Superior temporal gyrus (tissue), 1 donor: ENCODE measurements around the gene TRNAU1AP.
"Not testable (repeated sequence)": the region's sequence is repeated elsewhere in the genome, so short reads cannot be mapped to it uniquely, and the experiment has no call there.

Experiments
- DNase-seq: peaks from one replicate; pipeline ENCODE4 v3.0.0-alpha.2; 2016; ENCODE audit errors: extremely low spot score

Gene TRNAU1AP

GRCh38 chr1:28552758-28553663 is at the start of gene TRNAU1AP:
Gene TRNAU1AP (plus strand): TSS chr1:28553085. CDS start chr1:28553111, 26 bp downstream.
- DNase-seq, result peak; percentile 97

GRCh38 chr1:28503117-28503516 is 49.8 kb upstream of the TRNAU1AP start:
- DNase-seq, result no peak

GRCh38 chr1:28505406-28506187 is 47.3 kb upstream of the TRNAU1AP start, which contains the start of gene RCC1:
Gene RCC1 (plus strand): TSS chr1:28506043. CDS start chr1:28529867, 23,824 bp downstream.
- peak; percentile 100 for DNase-seq

GRCh38 chr1:28506907-28507246 is 46.0 kb upstream of the TRNAU1AP start:
- DNase-seq, result no peak

GRCh38 chr1:28507247-28507645 is 45.6 kb upstream of the TRNAU1AP start:
- DNase-seq, result no peak

GRCh38 chr1:28507646-28508434 is 45.0 kb upstream of the TRNAU1AP start:
- no peak for DNase-seq

- DNase-seq, result no peak
Measured at GRCh38 chr1:28508435-28508754, 44.5 kb upstream of the TRNAU1AP start.

GRCh38 chr1:28509705-28510272 is 43.1 kb upstream of the TRNAU1AP start:
- DNase-seq, result no peak

- no peak for DNase-seq
Measured at GRCh38 chr1:28510273-28510969, 42.5 kb upstream of the TRNAU1AP start.

- no peak for DNase-seq
Measured at GRCh38 chr1:28510970-28511440, 41.9 kb upstream of the TRNAU1AP start.

- no peak for DNase-seq
Measured at GRCh38 chr1:28512058-28512611, 40.8 kb upstream of the TRNAU1AP start.

- not testable (repeated sequence) for DNase-seq
Measured at GRCh38 chr1:28514445-28514933, 38.4 kb upstream of the TRNAU1AP start.

GRCh38 chr1:28516518-28516956 is 36.3 kb upstream of the TRNAU1AP start:
- DNase-seq, result no peak

GRCh38 chr1:28517649-28517999 is 35.3 kb upstream of the TRNAU1AP start:
- DNase-seq, result peak; percentile 27

- peak; percentile 88 for DNase-seq
Measured at GRCh38 chr1:28518000-28518744, 34.7 kb upstream of the TRNAU1AP start.

- no peak for DNase-seq
Measured at GRCh38 chr1:28518745-28519341, 34.0 kb upstream of the TRNAU1AP start.

GRCh38 chr1:28519946-28520725 is 32.7 kb upstream of the TRNAU1AP start:
- DNase-seq, result no peak

- DNase-seq, result not testable (repeated sequence)
Measured at GRCh38 chr1:28520796-28521195, 32.1 kb upstream of the TRNAU1AP start.
